GM12891 (cell line): Measurements from ENCODE around the gene PGM3.

Experiments used
- POLR2A ChIP-seq: IDR thresholded peaks from 2 replicates; pipeline ENCODE4 v1.6.1; 2011; ENCODE audit warnings: low read depth, low read length, control low read depth
- SPI1 ChIP-seq: IDR thresholded peaks from 2 replicates; pipeline ENCODE4 v1.6.1; 2011; ENCODE audit warnings: low read depth, low read length, control low read depth

DNA sequence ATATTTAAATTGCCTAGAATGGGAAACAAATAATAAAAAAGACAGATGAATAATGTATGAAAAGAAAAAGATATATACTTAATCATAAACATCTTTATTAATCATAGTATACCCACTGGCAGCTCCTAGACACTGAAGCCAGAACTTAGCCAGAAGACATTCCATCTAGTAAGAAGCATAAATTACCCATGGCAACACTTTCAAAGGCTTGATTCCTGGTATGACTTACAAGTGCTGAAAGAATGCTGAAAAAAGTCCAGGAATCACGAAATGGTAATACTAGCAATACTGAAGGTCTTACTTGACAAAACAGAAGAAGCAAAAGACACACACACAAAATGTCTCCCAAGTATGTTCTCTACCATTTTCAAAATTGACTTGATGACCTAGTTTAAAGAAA lies 38.1 kb upstream of the PGM3 start:
- TF ChIP-seq SPI1 (no peak), POLR2A (no peak)
